K562 (cell line): Measurements from ENCODE around the gene EVL. TPM values are rescaled to one million over a fixed set of nuclear protein-coding genes. Genes with fewer than 3 reads are reported as not detected.
A peak's percentile ranks its signal among the peaks of the same experiment; 100 is the strongest.

ENCODE experiments used
- BACH1 ChIP-seq: fragments of 200-800 bp; sonication (Bioruptor generic); IDR thresholded peaks from 2 replicates; pipeline ENCODE4 v1.6.1; 2016; ENCODE audit warnings: missing genetic modification characterization, missing compliant biosample characterization
- BCOR ChIP-seq: fragments of 450-650 bp; IDR thresholded peaks from 2 replicates; pipeline ENCODE4 v1.6.1; 2016
- CAMTA2 ChIP-seq: fragments of 250-450 bp; sonication (Bioruptor Pico); conservative IDR thresholded peaks from 2 replicates; pipeline ENCODE4 v1.5.1; 2022
- CBX2 ChIP-seq: fragments of 200-600 bp; sonication (generic); IDR thresholded peaks from one replicate; pipeline ENCODE4 v1.6.1; 2012; ENCODE audit warnings: mild to moderate bottlenecking, low read length, inconsistent platforms; ENCODE audit not compliant: insufficient read depth, poor library complexity, severe bottlenecking
- GATA2 ChIP-seq: sonication (generic); formaldehyde crosslinking; IDR thresholded peaks from 2 replicates; pipeline ENCODE4 v1.4.0; 2020; ENCODE audit warnings: mild to moderate bottlenecking, missing genetic modification reagents
- KLF6 ChIP-seq: fragments of 250-450 bp; sonication (Bioruptor Pico); IDR thresholded peaks from 2 replicates; pipeline ENCODE4 v1.4.0; 2020; ENCODE audit warnings: mild to moderate bottlenecking, moderate library complexity, borderline replicate concordance
- L3MBTL2 ChIP-seq: fragments of 450-650 bp; IDR thresholded peaks from 2 replicates; pipeline ENCODE4 v1.6.1; 2016; ENCODE audit warnings: mild to moderate bottlenecking, moderate library complexity
- PCBP2 ChIP-seq: fragments of 200-400 bp; formaldehyde crosslinking; IDR thresholded peaks from 2 replicates; pipeline ENCODE4 v1.6.1; 2018; ENCODE audit warnings: low read length, low read depth, mild to moderate bottlenecking, moderate library complexity; ENCODE audit not compliant: poor library complexity, severe bottlenecking
- PML ChIP-seq: IDR thresholded peaks from 2 replicates; pipeline ENCODE4 v1.6.1; 2012; ENCODE audit warnings: low read length, inconsistent platforms
- POU5F1 ChIP-seq: fragments of 150-350 bp; IDR thresholded peaks from 2 replicates; pipeline ENCODE4 v1.6.1; 2014; ENCODE audit warnings: borderline replicate concordance, low read length, low read depth, mild to moderate bottlenecking; ENCODE audit not compliant: partially characterized antibody
- RHOXF2B ChIP-seq: fragments of 250-450 bp; sonication (Bioruptor Pico); conservative IDR thresholded peaks from 2 replicates; pipeline ENCODE4 v1.5.1; 2021
- SMARCA5 ChIP-seq: fragments of 450-650 bp; IDR thresholded peaks from 2 replicates; pipeline ENCODE4 v1.6.1; 2016
- SMARCE1 ChIP-seq: fragments of 450-650 bp; IDR thresholded peaks from 2 replicates; pipeline ENCODE4 v1.7.1; 2016; ENCODE audit warnings: mild to moderate bottlenecking
- SUPT5H ChIP-seq: fragments of 450-650 bp; IDR thresholded peaks from 2 replicates; pipeline ENCODE4 v1.6.1; 2016
- TOE1 ChIP-seq, 2 experiments: fragments of 450-650 bp in 1 of 2; sonication (generic) in 1 of 2; formaldehyde crosslinking in 1 of 2; IDR thresholded peaks; 2 replicates each; pipeline versions ENCODE4 v1.7.1 to v1.8.0; 2016 to 2022; ENCODE audit warnings: borderline replicate concordance in 2 of 2, mild to moderate bottlenecking in 2 of 2, antibody characterized with exemption in 1 of 2, inconsistent platforms in 1 of 2, low read depth in 1 of 2, missing genetic modification reagents in 1 of 2, moderate library complexity in 1 of 2
- XRCC5 ChIP-seq: fragments of 200-400 bp; formaldehyde crosslinking; IDR thresholded peaks from 2 replicates; pipeline ENCODE4 v1.6.1; 2017; ENCODE audit warnings: low read depth, mild to moderate bottlenecking, low read length
- ZMIZ1 ChIP-seq, 2 experiments: fragments of 150-350 bp in 1 of 2; IDR thresholded peaks; 2 replicates each; pipeline ENCODE4 v1.6.1; 2012 to 2016; ENCODE audit warnings: low read depth in 2 of 2, low read length in 2 of 2, mild to moderate bottlenecking in 1 of 2, moderate library complexity in 1 of 2
- ZNF507 ChIP-seq: conservative IDR thresholded peaks from 2 replicates; pipeline ENCODE4 v1.6.1; 2017; ENCODE audit warnings: missing genetic modification characterization, missing compliant biosample characterization
- ZNF699 ChIP-seq: fragments of 250-450 bp; sonication (Bioruptor Pico); IDR thresholded peaks from 2 replicates; pipeline ENCODE4 v1.8.0; 2021; ENCODE audit warnings: mild to moderate bottlenecking, moderate library complexity; ENCODE audit not compliant: insufficient replicate concordance
- ZNF707 ChIP-seq: fragments of 250-450 bp; sonication (Bioruptor Pico); conservative IDR thresholded peaks from 2 replicates; pipeline ENCODE4 v1.8.0; 2022; ENCODE audit warnings: inconsistent platforms, mild to moderate bottlenecking, moderate library complexity
- ZNF740 ChIP-seq, 3 experiments: fragments of 200-800 bp in 1 of 3; sonication (Bioruptor generic) in 1 of 3; sonication (generic) in 1 of 3; formaldehyde crosslinking in 1 of 3; IDR thresholded peaks; 2 replicates each; pipeline versions ENCODE4 v1.6.1 to v1.8.0; 2016 to 2022; ENCODE audit warnings: mild to moderate bottlenecking in 2 of 3, missing compliant biosample characterization in 2 of 3, missing genetic modification characterization in 2 of 3, missing genetic modification reagents in 1 of 3
- polyA plus RNA-seq, 8 experiments: library from polyadenylated mRNA; depleted of rRNA in 4 of 8; stranded (reverse) in 5 of 8; unstranded in 3 of 8; fragments of >200 nt; fragmentation: Nextera tagmentation in 2 of 8; fragmentation: Illumina TruSeq in 1 of 8; extraction: Ambion mirVana in 2 of 8; extraction: Trizol in 1 of 8; gene quantifications; 2 replicates each; pipeline versions ENCODE4 v1.2.1 to v1.2.3, GENCODE V29; 2011 to 2014; ENCODE audit warnings: inconsistent platforms in 1 of 8, missing spikeins in 1 of 8
- total RNA-seq, 7 experiments: library from RNA; depleted of rRNA in 6 of 7; stranded (reverse); fragments of >200 nt in 6 of 7; fragmentation: Illumina TruSeq in 2 of 7; extraction: Trizol in 2 of 7; gene quantifications; 2 replicates each; pipeline versions ENCODE4 v1.2.1 to v1.2.3, GENCODE V29; 2011 to 2021; ENCODE audit warnings: low replicate concordance in 1 of 7
- TF ChIP-seq, protein P1 (sequence below): fragments of 250-450 bp; sonication (Bioruptor Pico); IDR thresholded peaks from 2 replicates; pipeline ENCODE4 v1.5.0; 2021; ENCODE audit warnings: mild to moderate bottlenecking, moderate library complexity

EVL gene
- total and polyA plus RNA-seq, 9 of the 15 experiments (the other 6 are each of a cell fraction or from before 2014, with no cell fraction given), result 2.9 to 43.4 (median 23.9) TPM

DNA sequence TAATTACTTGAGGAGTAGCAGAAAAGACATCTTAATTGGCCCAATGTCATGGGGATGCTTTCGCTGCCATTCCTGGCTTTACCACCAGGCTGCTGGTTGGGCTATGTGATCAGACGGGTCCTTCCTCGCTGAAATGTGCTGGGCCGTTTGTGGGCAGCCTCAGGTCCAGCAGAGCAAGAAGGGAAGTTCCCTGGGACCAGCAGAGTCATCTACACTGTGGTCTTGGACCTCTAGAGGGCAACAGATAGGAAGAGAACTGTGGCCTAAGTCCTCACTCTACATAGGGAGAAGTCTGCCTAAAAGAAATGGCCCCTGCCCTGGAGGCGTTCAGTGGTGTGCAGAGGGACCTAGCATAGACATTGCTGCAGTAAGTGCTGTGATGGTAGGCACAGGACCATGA is 10.9 kb downstream of the EVL start (continued):
- TF ChIP-seq, protein P1, sequence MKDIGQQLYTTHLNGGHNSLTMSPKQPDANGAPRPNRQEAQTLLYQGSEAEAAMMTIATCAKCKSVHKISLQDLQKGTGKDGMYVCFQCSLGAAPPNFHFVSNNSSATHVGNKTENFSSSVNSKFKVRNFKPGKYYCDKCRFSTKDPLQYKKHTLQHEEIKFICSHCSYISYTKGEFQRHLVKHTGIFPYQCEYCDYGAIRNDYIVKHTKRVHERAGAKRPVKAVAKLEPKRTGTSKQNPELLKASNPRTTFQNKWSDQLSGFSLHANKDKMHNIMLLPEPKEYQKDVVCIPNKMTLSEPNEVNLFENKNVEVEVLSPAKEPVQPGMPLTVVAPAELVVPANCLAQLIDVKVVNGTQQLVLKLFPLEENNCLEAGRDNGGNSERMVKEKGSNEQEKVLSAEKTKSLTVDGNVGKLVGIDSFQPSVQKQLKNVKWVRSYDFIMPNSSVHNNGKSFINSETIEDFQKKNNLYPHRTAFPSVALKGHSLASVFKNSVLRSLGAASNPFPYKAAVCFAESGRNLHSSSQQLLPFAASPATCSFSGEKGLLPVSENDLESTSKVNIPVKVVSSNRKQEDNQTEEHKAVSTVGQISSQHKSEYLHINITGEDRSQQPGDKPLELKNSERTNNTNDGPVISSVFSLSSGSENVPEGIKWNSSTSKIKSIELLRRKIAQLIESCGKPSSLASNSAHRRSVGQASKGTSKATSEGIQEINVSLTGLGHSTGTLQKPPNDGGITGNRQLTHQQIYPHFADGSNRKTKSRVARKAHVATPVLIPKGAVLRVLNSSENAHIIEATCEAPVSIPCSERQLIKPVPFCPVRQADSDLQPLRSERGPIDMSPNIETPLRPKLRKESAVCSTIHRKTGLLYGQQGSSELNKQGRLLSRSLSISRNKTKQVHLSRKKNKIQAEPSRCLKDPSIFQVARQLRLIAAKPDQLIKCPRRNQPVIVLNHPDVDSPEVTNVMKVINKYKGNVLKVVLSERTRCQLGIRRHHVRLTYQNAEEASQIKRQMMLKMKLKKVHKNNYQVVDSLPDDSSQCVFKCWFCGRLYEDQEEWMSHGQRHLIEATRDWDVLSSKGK, result no peak
- TF ChIP-seq BACH1 (tag) (no peak), SMARCA5 (no peak), ZMIZ1 (IDR thresholded peaks at IDR 0.05; ENCODE audit: low read depth in 2 of 2, low read length in 2 of 2) (0 out of 4 replicates have a peak, but pooled peaks of 1 of the 2 experiments have one; percentile 27), TOE1 (IDR thresholded peaks at IDR 0.05; ENCODE audit: borderline replicate concordance) (no peak), TOE1 (CRISPR knock-in tag; IDR thresholded peaks at IDR 0.05; ENCODE audit: borderline replicate concordance, low read depth) (no peak), KLF6 (CRISPR knock-in tag) (no peak), POU5F1 (no peak), SUPT5H (no peak), ZNF699 (no peak), ZNF707 (CRISPR knock-in tag) (no peak), BCOR (no peak), CAMTA2 (CRISPR knock-in tag) (no peak), CBX2 (no peak), ZNF507 (no peak), ZNF740 (CRISPR knock-in tag; IDR thresholded peaks at IDR 0.05) (no peak), ZNF740 (tag; IDR thresholded peaks at IDR 0.05) (no peak), XRCC5 (no peak), L3MBTL2 (no peak), PCBP2 (no peak), SMARCE1 (no peak), RHOXF2B (no peak), PML (no peak), GATA2 (no peak)
